Measurements from ENCODE around the gene OSBP2. TPM values are rescaled to one million over a fixed set of nuclear protein-coding genes. Genes with fewer than 3 reads are reported as not detected.

Gene OSBP2
- polyA plus RNA-seq, 1 donor (not counting 4 experiments of a cell fraction or from before 2014, with no cell fraction given), result 3.0 TPM

GRCh38 chr22:30885591-30885990 lies 190.9 kb downstream of the OSBP2 start:
- no peaks in the 10 kb centered on the region for H3K9me1 ChIP-seq (ENCODE audit: control insufficient read depth, extremely low read depth, insufficient read depth, low read length)
- no peak overlapping the region for H2AFZ ChIP-seq (ENCODE audit: control insufficient read depth, low read length)
- FAIRE-seq, result no peak

GRCh38 chr22:30887453-30887852 lies 192.8 kb downstream of the OSBP2 start:
- FAIRE-seq, result no peak
- H2AFZ ChIP-seq (ENCODE audit: control insufficient read depth, low read length), result no peak overlapping the region
- H3K36me3 ChIP-seq (ENCODE audit: control insufficient read depth in 2 of 2, extremely low read depth in 1 of 2, insufficient read depth in 2 of 2, low read length in 2 of 2), result peaks cover 0 to 17% of the 10 kb centered on the region in 2 experiments
- no peaks in the 10 kb centered on the region for H3K9me1 ChIP-seq (ENCODE audit: control insufficient read depth, extremely low read depth, insufficient read depth, low read length)
- no peaks in the 10 kb centered on the region for H3K9me3 ChIP-seq (ENCODE audit: control insufficient read depth, low read depth, low read length)
- H3K27ac ChIP-seq (ENCODE audit: control insufficient read depth, insufficient read depth, low read length), result no peak overlapping the region
- no peak overlapping the region for H3K9ac ChIP-seq (ENCODE audit: control insufficient read depth, extremely low read depth, insufficient read depth, low read length)
- no peaks in the 10 kb centered on the region for H3K4me1 ChIP-seq (ENCODE audit: control insufficient read depth, extremely low read depth, insufficient read depth, low read length)
- no peak overlapping the region for H3K4me2 ChIP-seq (ENCODE audit: control insufficient read depth, extremely low read depth, insufficient read depth, low read depth, low read length)
- H3K27me3 ChIP-seq (ENCODE audit: control insufficient read depth, extremely low read depth, insufficient read depth, low read length), result no peaks in the 10 kb centered on the region
- H3K79me2 ChIP-seq (ENCODE audit: control insufficient read depth, insufficient read depth, low read length), result no peaks in the 10 kb centered on the region
- dilution Hi-C loops (cut with MboI; ENCODE audit: extremely low pct_ligation_motif_present, low sequenced_read_pairs), result no loop called here
- H4K20me1 ChIP-seq (ENCODE audit: control insufficient read depth, extremely low read depth, insufficient read depth, low read length), result no peaks in the 10 kb centered on the region
- no peak for DNase-seq (ENCODE audit: low read depth, low spot score)
- TF ChIP-seq EZH2 (IDR thresholded peaks at IDR 0.05; ENCODE audit: low read length) (no peak), CTCF (optimal IDR thresholded peaks at IDR 0.05 in 1 of 3, IDR thresholded peaks at IDR 0.05 in 1 of 3, conservative IDR thresholded peaks at IDR 0.05 in 1 of 3; ENCODE audit: extremely low read depth in 1 of 3, insufficient read depth in 2 of 3, low read length in 3 of 3) (no peak)
- no peak overlapping the region for H3K4me3 ChIP-seq (ENCODE audit: control insufficient read depth in 2 of 3, extremely low read depth in 1 of 3, insufficient read depth in 2 of 3, low read depth in 1 of 3, low read length in 3 of 3)

More at GRCh38 chr22:30885591-30885990, 190.9 kb downstream of the OSBP2 start:
- H3K79me2 ChIP-seq (ENCODE audit: control insufficient read depth, insufficient read depth, low read length), result no peaks in the 10 kb centered on the region
- H3K9me3 ChIP-seq (ENCODE audit: control insufficient read depth, low read depth, low read length), result no peaks in the 10 kb centered on the region
- TF ChIP-seq CTCF (optimal IDR thresholded peaks at IDR 0.05 in 1 of 3, IDR thresholded peaks at IDR 0.05 in 1 of 3, conservative IDR thresholded peaks at IDR 0.05 in 1 of 3; ENCODE audit: extremely low read depth in 1 of 3, insufficient read depth in 2 of 3, low read length in 3 of 3) (no peak), EZH2 (IDR thresholded peaks at IDR 0.05; ENCODE audit: low read length) (no peak)
- no peak overlapping the region for H3K4me2 ChIP-seq (ENCODE audit: control insufficient read depth, extremely low read depth, insufficient read depth, low read depth, low read length)
- no peak overlapping the region for H3K4me3 ChIP-seq (ENCODE audit: control insufficient read depth in 2 of 3, extremely low read depth in 1 of 3, insufficient read depth in 2 of 3, low read depth in 1 of 3, low read length in 3 of 3)
- dilution Hi-C loops (cut with MboI; ENCODE audit: extremely low pct_ligation_motif_present, low sequenced_read_pairs), result no loop called here
- H3K36me3 ChIP-seq (ENCODE audit: control insufficient read depth in 2 of 2, extremely low read depth in 1 of 2, insufficient read depth in 2 of 2, low read length in 2 of 2), result peaks cover 0 to 17% of the 10 kb centered on the region in 2 experiments
- no peak overlapping the region for H3K27ac ChIP-seq (ENCODE audit: control insufficient read depth, insufficient read depth, low read length)
- no peak overlapping the region for H3K9ac ChIP-seq (ENCODE audit: control insufficient read depth, extremely low read depth, insufficient read depth, low read length)
- H3K4me1 ChIP-seq (ENCODE audit: control insufficient read depth, extremely low read depth, insufficient read depth, low read length), result no peaks in the 10 kb centered on the region
- no peak for DNase-seq (ENCODE audit: low read depth, low spot score)
- H4K20me1 ChIP-seq (ENCODE audit: control insufficient read depth, extremely low read depth, insufficient read depth, low read length), result no peaks in the 10 kb centered on the region
- H3K27me3 ChIP-seq (ENCODE audit: control insufficient read depth, extremely low read depth, insufficient read depth, low read length), result no peaks in the 10 kb centered on the region

Data from keratinocyte (primary cell).